ENCODE results near the gene PPP2R5C. TPM values are rescaled to one million over a fixed set of nuclear protein-coding genes. Genes with fewer than 3 reads are reported as not detected.

Gene PPP2R5C
- total RNA-seq, 1 donor from 2014 or later = 125 TPM

- no peak for TF ChIP-seq CTCF (IDR thresholded peaks at IDR 0.05; ENCODE audit: unreplicated experiment)
- DNase-seq (ENCODE audit: low spot score in 2 of 2, unreplicated experiment in 2 of 2) = no peak
- Mint-ChIP-seq H3K27ac (no peak overlapping the region), H3K27me3 (ENCODE audit: low read depth) (no peaks in the 10 kb centered on the region), H3K4me1 (peaks cover 11% of the 10 kb centered on the region), H3K36me3 (peaks cover 18% of the 10 kb centered on the region), H3K9me3 (no peaks in the 10 kb centered on the region), H3K4me3 (no peak overlapping the region)
Measured at GRCh38 chr14:101973356-101973755, 211.8 kb downstream of the PPP2R5C start.

GRCh38 chr14:101975231-101975630 is 213.7 kb downstream of the PPP2R5C start:
- Mint-ChIP-seq H3K9me3 (no peaks in the 10 kb centered on the region), H3K27ac (no peak overlapping the region), H3K27me3 (ENCODE audit: low read depth) (no peaks in the 10 kb centered on the region), H3K4me1 (peaks cover 11% of the 10 kb centered on the region), H3K4me3 (no peak overlapping the region), H3K36me3 (peaks cover 21% of the 10 kb centered on the region)
- no peak for DNase-seq (ENCODE audit: low spot score in 2 of 2, unreplicated experiment in 2 of 2)
- no peak for TF ChIP-seq CTCF (IDR thresholded peaks at IDR 0.05; ENCODE audit: unreplicated experiment)

Other genes starting within 250 kb of the PPP2R5C start
- gene DIO3, start 200.2 kb upstream of the PPP2R5C start, total RNA-seq = 31.0 to 35.8 TPM (median 35.6 TPM) in 3 replicates
- 460 to 515 TPM (median 465 TPM) in 3 replicates for gene DYNC1H1, start 202.9 kb downstream of the PPP2R5C start, total RNA-seq